Endometrium (tissue), 2 donors: ENCODE data around the gene FBXO41.

ENCODE experiments used
- FAIRE-seq: peaks from 2 replicates; lab custom pipeline; 2012; peaks lifted over from hg19 to GRCh38; lab: Jason Lieb, UNC
- donor health status: control.
- donor health status: control.

Gene FBXO41

DNA sequence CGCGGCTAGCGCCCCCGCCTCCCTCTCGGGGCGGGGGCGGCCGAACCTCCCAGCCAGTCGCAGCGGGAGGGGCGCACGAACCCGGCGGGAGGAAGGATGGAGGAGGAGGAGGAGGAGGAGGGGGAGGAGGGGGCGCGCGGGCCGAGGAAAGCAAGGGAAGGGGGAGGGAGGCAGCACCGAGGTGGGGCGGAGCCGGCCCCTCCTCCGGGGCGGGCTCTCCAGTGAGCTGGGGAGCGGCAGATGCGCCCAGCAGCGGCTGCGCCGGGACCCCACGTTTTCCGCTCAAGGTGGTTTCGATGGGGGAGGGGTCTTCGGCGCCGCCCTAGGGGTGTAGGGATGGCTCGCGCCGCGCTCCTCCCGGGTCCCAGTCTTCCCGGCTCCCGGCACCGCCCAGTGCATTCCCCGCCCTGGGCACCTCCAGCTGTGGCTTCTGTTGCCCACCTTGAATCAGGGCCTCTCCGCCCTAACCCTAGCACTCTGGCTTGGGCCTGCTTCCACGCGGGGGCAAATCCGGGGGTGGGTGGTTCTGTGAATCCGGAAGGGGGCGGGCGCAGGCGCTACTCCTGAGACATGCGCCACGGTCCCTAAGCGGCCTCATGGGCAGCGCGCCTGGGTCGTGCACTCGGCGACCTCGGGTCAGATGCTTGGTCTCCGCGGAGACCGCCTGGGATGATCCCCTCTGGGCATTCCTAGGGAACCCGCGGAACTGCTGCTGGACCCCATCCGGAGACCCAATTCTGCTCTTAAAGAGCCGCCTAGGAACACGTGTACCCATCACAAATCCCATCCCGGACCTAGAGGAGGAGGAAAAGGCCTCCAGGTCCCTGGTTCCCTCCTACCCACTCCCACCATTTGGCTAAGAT lies at the start of gene FBXO41:
Gene FBXO41, minus strand, starts transcription at position 183 of the 863 bp plus-strand sequence. CDS start 14,848 bp downstream, outside the sequence.
- FAIRE-seq, result no peak

DNA sequence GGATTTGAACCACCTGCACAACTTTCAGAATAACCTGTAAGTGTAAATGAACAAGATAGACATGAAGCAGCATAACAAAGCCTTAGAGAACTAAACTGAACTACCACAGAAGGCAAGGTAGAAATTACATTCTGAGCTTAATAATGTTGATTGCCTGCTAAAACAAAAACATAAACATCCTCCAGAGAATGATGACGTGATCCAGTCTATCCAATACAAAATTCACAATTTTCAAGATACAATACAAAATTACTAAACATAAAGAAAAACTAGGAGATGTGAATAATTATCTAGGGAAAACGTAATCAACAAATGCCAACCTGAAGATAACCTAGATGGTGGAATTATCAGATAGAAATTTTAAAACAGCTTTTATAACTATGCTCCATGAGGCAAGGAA lies 49.8 kb upstream of the FBXO41 start:
- no peak for FAIRE-seq

GRCh38 chr2:73333564-73333963 lies 49.3 kb upstream of the FBXO41 start:
- FAIRE-seq, result no peak

GRCh38 chr2:73324126-73324725 lies 39.9 kb upstream of the FBXO41 start:
- no peak for FAIRE-seq

DNA sequence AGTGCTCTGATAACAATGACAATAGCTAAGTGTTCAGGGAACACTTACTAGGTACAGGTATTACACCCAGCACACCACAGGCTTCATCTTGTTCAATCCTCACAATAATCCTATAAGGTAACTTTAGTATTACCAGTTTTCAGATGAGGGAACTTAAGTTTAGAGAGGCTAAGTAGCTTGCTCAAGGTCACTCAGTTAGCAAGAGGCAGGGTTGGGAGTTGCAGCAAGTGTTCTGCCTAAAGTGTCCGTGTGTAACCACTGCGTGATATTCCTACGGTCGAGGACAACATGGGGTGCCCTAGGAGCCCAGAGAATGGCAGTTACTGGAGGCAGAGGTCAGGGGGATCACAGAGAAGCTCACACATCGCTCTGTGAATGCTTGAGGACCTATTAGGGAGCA lies 39.3 kb upstream of the FBXO41 start:
- no peak for FAIRE-seq

DNA sequence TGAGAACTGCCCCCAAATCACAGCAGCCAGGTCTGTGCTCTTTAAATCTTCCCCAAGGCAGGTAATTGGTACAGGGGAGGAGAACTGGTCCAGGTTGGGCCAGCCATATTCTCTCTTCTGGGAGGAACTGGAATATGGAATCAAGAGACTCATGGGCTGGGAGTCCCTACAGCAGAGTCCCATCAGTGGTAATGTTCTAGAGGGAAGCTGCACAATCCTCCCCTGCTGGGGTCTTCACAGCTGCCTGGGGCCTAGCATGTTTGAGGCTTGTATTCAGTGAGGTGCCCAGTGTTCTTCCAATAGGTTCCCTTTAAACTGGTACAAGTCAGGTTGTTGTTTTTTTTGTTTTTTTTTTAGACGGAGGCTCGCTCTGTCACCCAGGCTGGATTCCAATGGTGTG lies 30.2 kb upstream of the FBXO41 start:
- no peak for FAIRE-seq

DNA sequence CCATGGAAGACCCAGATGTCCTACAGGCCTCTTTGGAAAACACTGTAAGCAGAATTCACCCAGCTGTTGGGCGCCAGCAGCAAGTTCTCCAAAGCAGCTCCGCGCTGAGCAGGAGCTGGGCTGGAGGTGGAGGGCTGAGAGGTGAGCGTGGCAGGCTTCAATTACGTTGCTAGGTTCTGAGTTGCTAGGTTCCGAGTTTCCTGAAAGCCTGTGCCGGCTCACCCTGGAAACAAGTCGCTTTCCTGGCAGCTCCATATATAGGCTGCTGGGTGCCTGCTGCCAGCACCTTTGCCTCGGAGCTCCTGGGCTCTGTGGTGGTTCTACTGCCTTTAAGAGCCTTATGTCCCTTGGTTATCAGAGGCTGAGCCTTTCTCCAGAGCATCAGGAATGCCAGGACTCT lies 23.4 kb upstream of the FBXO41 start:
- no peak for FAIRE-seq

DNA sequence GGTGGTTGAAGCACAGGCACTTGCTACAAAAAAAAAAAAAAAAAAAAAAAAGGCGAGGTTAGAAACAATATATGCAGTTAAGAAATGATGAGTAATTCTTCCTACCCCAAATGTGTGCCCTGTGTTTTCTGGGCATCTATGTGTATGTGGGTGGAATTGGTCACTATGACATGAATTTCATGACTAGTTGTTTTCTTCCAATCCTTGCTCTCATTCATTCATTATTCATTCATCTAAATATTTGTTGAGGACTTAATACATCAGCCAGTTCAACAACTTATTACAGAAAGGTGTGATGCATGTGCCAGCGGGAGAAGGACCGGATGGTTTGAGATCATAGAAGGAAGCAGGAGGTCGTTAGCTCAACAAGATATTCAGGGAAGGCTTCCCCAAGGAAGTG lies 17.4 kb upstream of the FBXO41 start:
- no peak for FAIRE-seq

- FAIRE-seq, result no peak
These were observed 16.6 kb upstream of the FBXO41 start for GRCh38 chr2:73300926-73301325.

DNA sequence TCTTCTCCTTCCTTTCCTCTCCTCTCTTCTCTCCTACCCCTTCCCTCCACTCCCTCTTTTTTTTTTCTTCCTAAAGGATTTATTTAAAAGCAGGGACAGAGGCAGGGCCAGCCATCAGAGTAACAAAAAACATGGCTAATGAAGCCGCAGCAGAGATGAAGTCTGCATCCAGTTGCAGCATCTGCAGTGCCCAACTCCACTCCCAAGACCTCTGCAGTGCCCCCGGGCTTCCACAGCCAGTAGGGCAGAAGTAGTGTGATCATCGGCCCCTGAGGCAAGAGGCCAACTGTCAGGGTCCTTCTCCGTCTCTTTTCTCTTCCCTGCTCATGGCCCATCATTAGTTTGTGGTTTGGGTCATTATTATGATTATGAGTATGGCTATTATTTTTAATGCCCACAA lies 13.3 kb upstream of the FBXO41 start:
- no peak for FAIRE-seq

DNA sequence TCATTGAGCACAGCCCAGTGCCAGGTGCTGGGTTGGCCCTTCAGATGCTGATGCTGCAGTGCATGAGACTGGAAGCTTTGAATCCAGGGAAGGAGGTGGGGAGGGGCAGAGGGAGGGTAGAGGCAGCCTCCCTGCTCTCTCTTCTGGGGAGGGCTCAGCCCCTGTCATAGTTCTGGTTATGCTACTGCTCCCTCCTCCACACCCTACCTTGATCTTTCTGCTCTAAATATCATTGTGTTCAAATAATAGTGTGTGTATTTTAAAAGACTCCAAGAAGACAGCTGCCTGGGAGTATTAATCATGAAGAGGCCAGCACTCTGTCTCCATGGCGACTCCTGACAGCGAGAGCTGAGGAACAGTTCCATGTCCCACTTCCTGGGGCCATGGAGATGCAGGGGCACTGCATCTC lies 12.9 kb upstream of the FBXO41 start:
- FAIRE-seq, result no peak

DNA sequence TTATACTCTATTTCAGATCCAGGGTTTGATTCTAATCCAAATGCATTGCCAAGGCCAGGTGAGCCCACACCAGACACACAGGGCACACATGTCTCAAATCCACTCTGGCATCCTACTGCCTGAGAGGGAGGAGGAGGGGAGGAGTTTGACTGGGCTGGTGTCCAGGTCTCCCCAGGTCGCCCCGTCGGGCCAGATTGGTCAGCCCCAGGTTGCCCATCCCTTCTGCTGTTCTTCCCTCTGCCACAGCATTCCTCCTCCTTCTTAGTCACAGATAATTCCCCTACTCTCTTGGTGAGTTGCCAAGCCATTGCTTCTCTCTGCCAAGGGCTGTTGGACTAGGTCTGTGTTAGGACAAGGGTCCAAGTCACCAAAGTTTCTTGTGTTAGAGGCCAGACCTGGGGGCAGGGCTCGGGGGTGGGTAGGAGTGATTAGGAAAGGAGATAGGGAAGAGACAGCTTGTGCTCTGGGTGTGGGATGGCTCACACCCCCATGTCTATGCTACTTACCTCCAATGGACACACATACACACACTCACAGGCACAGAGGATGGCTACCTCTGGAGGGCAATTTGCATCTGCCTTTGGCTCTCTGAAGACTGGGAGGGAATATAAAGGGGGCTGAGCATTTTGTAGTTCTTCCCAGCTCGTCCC lies 11.6 kb upstream of the FBXO41 start:
- no peak for FAIRE-seq

DNA sequence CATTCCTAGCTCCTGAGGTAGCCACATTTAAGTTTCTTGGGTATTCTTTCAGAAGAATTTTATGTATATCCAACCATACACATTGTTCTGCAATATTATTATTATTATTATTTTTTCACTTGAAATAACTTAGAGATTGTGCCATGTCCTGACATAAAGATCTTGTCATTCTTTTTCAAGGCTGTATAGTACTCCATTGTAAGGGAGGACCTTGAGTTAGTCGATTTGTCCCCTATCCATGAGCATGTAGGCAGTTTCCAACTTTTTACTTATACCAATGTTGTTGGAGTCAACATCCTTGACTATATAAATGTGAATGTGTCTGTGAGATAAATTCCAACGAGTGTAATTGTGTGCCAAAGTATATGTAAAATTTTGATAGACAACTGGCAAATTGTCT lies 10.0 kb upstream of the FBXO41 start:
- FAIRE-seq, result no peak

- FAIRE-seq, result no peak
These were observed 9.4 kb upstream of the FBXO41 start, which contains the start of gene EGR4 for GRCh38 chr2:73293534-73294171. EGR4 (minus strand) TSS chr2:73293548; CDS start chr2:73293317, 231 bp downstream.

- no peak for FAIRE-seq
These were observed 8.7 kb upstream of the FBXO41 start for GRCh38 chr2:73292906-73293533.

GRCh38 chr2:73292316-73292905 lies 8.1 kb upstream of the FBXO41 start:
- FAIRE-seq, result no peak

- no peak for FAIRE-seq
These were observed 7.4 kb upstream of the FBXO41 start for GRCh38 chr2:73291461-73292315.

- no peak for FAIRE-seq
These were observed 6.8 kb upstream of the FBXO41 start for GRCh38 chr2:73291093-73291460.

GRCh38 chr2:73290049-73290839 lies 6.0 kb upstream of the FBXO41 start:
- no peak for FAIRE-seq

DNA sequence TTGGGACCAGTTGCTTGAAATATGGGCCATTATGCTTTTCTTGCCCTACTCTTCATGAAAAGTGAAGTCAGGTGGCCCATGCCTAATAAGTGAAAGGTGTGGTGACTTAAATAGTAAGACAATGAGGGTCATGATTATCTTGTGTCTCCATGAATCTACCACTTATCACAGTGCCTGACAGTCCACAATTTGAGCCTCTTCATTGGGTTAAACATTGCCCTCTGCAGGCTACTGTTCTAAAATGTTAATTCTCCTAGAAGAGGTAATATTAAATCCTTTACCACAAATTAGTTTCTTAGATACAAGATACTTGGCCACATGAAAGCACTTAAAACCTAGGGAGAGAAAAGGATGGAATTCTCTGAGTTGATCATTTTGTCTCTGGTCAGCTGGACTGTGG lies 5.0 kb upstream of the FBXO41 start:
- FAIRE-seq, result no peak
